T-helper 2 cell treated with Interferon-gamma antibody and Interleukin-4, amounts not matched to agents 5 μg/mL and 100 μg/mL, for 36 hours (primary cell): ENCODE measurements around the gene ELFN2.

Source experiments
- DNase-seq: peaks from one replicate; pipeline ENCODE4 v3.0.0; 2021; ENCODE audit warnings: low spot score
- H3K27ac Mint-ChIP-seq: one replicate; pipeline ENCODE4 v1.8.0; 2021; ENCODE audit warnings: mild to moderate bottlenecking, mixed read lengths
- H3K27me3 Mint-ChIP-seq: one replicate; pipeline ENCODE4 v1.8.0; 2021; ENCODE audit warnings: low read depth, mixed read lengths
- H3K36me3 Mint-ChIP-seq: one replicate; pipeline ENCODE4 v1.8.0; 2021; ENCODE audit warnings: low read depth, mixed read lengths
- H3K4me1 Mint-ChIP-seq: one replicate; pipeline ENCODE4 v1.8.0; 2021; ENCODE audit warnings: low read depth, mixed read lengths
- H3K4me3 Mint-ChIP-seq: one replicate; pipeline ENCODE4 v1.8.0; 2022; ENCODE audit warnings: mild to moderate bottlenecking, moderate library complexity, mixed read lengths
- H3K9me3 Mint-ChIP-seq: one replicate; pipeline ENCODE4 v1.8.0; 2021; ENCODE audit warnings: mixed read lengths

Gene ELFN2

DNA sequence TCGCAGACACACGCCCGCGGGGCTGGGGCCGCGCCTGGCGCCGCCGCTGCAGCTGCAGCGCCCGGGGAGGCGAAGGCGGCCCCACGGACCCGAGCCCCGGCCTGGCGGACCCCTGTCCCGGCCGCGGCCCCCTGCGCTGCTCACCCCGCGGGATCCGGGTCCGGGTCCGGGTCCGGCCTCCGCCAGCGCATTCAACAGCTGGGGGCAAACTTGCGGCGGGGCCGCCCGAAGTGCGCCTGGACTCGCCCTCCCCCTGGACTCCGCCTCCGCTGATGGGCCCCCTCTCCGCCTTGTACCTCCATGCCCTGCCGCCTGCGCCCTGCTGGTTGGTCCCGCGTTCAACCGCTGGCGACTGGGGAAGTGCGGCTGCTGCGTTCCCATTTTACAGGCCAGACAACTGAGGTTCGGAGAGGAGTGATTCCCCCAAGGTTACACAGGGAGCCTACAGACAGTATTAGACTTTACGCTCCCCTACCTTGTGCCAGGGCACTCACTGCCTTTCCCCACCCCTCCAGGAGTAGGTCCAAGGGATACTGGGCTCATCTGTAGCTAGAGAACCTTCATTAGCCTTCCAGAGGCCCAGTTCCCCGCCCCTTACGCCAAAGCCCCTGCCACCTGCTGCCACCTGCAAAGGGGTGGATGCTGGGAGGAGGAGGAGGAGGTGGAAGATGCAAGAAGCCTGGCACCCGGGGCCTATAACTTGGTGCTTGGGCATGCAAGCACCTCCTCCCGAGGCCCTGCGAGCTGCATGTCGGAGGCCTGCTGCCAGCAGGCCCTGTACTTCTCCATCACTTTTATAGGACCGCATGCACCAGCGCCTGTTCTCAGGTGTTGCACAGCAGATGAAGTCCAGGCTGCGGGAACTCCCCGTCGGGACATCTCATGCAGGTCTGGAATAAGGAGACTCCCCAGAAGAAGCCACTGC lies 694 bp upstream of the ELFN2 start:
- H3K4me3 Mint-ChIP-seq, result no peak overlapping the region
- peaks cover 61% of the 10 kb centered on the region for H3K27me3 Mint-ChIP-seq
- H3K36me3 Mint-ChIP-seq, result peaks cover 2% of the 10 kb centered on the region
- H3K4me1 Mint-ChIP-seq, result peaks cover 7% of the 10 kb centered on the region
- H3K27ac Mint-ChIP-seq, result no peak overlapping the region
- H3K9me3 Mint-ChIP-seq, result peaks cover 12% of the 10 kb centered on the region
- DNase-seq, result no peak

DNA sequence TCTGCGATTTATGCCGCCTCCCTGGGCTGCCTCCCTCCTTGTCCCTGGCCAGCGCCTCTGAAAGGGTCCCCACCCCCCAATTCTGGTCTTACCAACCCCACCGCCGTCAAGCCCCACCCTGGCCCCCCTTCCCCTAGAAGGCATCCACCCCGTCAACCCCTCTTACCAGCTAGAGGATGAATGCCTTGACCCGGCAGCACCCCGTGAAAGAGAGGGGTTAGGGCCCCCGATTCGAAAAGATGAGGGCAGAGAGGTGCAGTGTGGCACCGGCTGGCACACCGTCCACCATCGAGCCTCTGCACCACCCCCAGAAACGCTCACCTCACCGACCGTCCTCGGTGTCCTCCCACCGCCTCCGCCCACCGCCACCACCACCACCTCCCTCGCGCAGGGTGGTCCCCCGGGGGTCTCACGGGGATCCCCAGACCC lies 559 bp downstream of the ELFN2 start:
- Mint-ChIP-seq H3K9me3 (peaks cover under 1% of the 10 kb centered on the region), H3K4me3 (no peak overlapping the region), H3K27me3 (peaks cover 66% of the 10 kb centered on the region), H3K4me1 (peaks cover under 1% of the 10 kb centered on the region), H3K27ac (no peak overlapping the region), H3K36me3 (no peaks in the 10 kb centered on the region)
- DNase-seq, result no peak

DNA sequence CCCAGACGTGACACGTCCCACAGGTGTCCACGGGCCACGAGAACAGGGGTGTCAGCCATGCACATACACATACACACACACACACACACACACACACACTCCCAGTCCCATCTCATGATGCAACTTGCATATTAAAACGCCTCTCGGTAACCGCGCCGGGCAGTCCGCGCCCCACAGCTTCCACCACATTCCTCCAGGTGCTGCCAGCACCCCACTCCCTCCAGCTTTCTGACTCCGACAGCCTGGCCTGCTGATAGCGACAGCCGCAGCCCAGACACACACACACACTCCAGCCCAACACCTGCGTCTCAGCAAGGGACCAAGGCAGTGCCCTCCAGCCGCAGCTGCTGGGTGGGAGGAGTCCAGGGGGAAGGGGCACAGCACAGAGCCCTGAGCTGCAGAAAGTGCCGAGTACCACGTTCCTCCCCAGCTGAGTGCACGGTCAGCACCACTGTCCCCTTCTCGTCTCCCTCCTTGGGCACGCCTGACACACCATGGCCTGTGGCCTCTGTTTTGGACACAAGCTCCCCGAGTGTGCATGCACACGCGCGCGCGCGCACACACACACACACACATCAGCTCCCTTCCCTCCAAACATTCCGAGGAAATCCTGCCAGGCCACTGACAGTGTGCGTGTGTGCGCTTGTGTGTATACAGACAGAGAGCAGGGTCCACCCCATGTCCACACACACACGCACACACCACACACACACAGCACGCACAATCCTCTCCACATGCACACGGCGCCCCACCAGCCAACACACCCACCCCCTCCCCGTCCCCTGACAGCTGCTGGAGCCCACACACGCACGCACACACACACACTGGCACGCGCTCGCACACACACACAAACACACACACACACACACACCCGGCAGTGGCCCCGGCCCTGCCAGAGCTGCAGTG lies 1.2 kb downstream of the ELFN2 start:
- H3K27me3 Mint-ChIP-seq, result peaks cover 72% of the 10 kb centered on the region
- H3K4me1 Mint-ChIP-seq, result no peaks in the 10 kb centered on the region
- no peak overlapping the region for H3K4me3 Mint-ChIP-seq
- no peaks in the 10 kb centered on the region for H3K9me3 Mint-ChIP-seq
- no peaks in the 10 kb centered on the region for H3K36me3 Mint-ChIP-seq
- no peak for DNase-seq
- no peak overlapping the region for H3K27ac Mint-ChIP-seq

DNA sequence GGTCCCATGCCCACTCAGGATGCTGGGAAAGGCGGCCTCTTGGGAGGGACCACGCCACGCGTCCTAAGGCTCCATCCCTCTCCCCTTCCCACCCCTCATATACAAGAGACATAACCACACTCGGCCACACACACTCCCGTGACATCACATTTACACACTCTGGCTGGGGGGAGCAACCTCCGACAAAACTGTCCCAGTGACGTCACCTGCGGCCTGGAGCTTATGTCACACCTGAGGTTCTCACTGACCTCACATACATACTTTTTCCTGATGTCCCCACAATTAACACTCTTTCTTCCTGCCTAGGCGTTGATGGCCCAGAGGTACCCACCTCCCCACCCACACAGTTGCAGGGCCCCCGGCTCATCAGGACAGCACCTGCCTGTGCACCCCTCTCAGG lies 1.9 kb downstream of the ELFN2 start:
- Mint-ChIP-seq H3K27ac (no peak overlapping the region), H3K4me3 (no peak overlapping the region), H3K27me3 (peaks cover 73% of the 10 kb centered on the region), H3K9me3 (no peaks in the 10 kb centered on the region), H3K4me1 (peaks cover 2% of the 10 kb centered on the region), H3K36me3 (no peaks in the 10 kb centered on the region)
- no peak for DNase-seq

DNA sequence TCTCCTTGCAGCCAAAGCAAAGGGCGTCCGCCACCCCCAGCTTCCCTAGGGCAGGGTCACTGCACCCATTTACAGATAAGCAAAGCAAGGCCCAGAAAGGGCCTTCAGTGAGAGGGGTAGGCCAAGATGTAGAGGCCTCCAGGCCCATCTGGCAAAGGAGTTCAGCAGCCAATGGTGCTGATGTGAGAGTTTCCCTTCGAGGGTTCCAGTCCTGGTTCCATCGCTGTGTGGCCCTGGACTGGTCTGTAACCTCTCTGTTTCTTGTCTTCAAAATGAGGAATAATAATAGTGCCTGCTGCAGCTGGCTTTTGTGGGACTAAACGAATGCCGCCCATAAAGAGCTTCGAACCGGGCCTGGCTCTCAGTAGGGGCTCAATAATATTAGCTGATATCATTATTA lies 4.0 kb downstream of the ELFN2 start:
- no peak overlapping the region for H3K27ac Mint-ChIP-seq
- no peaks in the 10 kb centered on the region for H3K36me3 Mint-ChIP-seq
- peaks cover 72% of the 10 kb centered on the region for H3K27me3 Mint-ChIP-seq
- H3K4me1 Mint-ChIP-seq, result peaks cover 9% of the 10 kb centered on the region
- no peak for DNase-seq
- no peak overlapping the region for H3K4me3 Mint-ChIP-seq
- no peaks in the 10 kb centered on the region for H3K9me3 Mint-ChIP-seq

DNA sequence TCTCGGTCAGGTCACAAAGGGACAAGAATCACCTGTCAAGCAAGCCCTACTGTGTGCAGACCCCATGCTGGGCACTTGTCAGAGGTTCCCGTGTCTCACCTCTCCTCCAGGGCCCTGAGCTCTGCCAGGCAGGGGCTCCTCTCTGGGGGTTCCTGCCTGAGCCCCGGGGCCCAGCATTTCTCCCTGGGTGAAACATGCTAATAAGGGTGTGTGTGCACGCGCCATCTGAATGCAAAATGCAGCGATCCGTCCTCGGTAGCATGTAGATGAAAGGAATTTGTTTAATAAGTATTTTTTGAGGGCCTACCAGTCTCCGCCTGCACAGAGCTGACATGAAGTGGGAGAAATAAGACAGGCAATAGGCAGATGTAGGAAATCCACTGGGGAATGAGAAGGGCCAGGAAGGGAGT lies 5.8 kb downstream of the ELFN2 start:
- Mint-ChIP-seq H3K27ac (no peak overlapping the region), H3K4me1 (peaks cover 17% of the 10 kb centered on the region), H3K9me3 (no peaks in the 10 kb centered on the region), H3K36me3 (no peaks in the 10 kb centered on the region), H3K4me3 (no peak overlapping the region), H3K27me3 (peaks cover 75% of the 10 kb centered on the region)
- DNase-seq, result no peak

DNA sequence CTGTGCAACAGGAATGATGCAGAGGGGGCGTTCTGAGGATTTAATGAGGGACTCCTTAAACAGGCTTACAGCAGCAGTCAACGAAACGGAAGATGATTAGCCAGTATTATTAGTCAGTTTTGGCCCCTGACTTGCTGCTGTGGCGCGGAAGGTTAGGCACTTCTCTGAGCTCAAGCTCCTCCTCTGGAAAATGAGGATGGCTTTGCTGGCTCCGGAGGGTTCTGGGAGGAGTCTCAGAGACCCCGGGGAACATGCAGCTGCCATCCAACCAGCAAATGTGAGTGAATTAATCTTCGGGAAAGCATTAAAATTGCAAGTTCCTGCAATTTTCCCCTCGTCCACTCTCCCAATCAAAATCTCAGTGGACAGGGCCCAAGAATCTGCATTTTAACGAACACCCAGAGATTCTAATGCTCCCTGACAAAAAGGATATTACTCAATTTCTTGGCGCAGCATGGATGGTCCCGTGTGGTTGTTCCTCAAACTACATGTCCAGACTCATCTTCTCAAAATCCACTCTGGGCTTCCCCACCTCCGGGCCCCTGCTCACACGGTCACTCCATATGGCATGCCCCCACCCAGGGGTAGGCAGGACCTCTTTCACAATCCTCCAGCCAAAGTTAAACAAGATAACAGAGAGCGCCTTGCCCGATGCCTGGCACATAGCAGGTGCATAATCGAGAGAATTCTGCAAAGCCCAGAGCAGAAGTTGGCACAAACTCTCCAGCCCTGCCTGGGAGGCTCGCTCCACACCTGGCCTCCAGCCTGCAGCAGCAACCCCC lies 6.4 kb downstream of the ELFN2 start:
- Mint-ChIP-seq H3K4me3 (peak overlapping the region; percentile 83), H3K36me3 (no peaks in the 10 kb centered on the region), H3K27me3 (peaks cover 74% of the 10 kb centered on the region), H3K9me3 (no peaks in the 10 kb centered on the region), H3K4me1 (peaks cover 23% of the 10 kb centered on the region), H3K27ac (no peak overlapping the region)
- DNase-seq, result no peak

DNA sequence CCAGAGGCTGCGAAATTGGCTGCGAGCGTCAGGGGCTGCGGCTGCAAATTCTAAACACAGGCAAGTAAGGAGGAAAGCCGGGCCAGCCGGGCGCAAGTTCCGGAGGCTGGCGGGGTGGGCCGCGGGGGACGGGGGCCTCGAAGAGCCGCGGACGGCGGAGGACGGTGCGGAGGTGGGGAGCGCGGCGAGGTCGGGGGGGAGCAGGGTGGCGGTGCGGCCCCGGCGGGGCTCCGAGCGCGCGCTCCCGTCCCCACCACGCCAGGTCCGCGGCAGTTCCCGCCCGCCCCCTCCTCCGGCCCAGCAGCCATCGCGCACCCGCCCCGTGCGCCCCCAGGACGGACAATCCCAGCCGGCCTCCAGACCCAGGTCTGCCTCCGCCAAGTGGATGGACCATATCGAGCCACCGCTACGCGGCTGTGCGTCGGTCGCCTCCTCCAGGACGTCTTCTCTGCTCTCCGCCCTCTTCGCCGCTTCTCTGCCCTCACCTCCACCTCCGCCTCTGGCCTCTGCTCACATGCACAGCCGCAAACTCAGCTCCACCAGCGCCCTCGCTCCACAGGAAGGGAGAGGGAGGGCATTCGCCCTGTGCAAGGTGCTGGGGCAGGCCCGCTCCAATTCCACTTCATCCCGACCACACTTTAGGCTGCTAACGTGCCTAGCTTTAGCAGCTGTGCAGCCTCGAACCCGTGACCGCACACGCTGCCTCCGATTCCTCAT lies 7.2 kb downstream of the ELFN2 start:
- Mint-ChIP-seq H3K4me3 (peak overlapping the region; percentile 83), H3K27me3 (peaks cover 70% of the 10 kb centered on the region), H3K4me1 (peaks cover 23% of the 10 kb centered on the region), H3K36me3 (no peaks in the 10 kb centered on the region), H3K9me3 (no peaks in the 10 kb centered on the region), H3K27ac (no peak overlapping the region)
- peak; percentile 23 for DNase-seq

DNA sequence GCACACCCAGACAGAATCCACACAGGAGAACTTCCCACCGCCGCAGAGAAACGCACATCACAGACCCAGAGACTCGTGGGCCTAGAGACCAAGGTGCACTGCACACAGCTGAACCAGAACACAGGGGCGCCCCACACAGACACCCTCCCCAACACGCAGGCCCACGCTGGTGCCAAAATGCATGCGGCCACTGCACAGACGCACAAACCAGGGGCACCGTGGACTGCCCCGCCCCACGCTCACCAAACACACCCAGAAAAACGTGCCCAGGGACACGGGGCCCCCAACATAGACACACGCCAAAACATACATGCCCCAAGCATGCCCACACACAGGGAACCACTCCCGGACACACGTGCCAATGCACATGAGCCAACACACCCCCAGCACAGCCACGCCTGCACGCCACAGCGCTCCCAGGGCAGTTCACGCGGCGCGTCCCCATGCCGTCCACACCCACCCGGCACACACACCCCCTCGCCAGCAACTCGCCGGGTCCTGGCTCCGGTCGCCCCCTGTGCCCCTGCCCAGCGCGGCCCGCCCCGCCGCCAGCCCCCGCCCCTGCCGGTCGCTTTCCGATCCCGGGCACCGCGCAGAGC lies 7.8 kb downstream of the ELFN2 start:
- Mint-ChIP-seq H3K27ac (no peak overlapping the region), H3K36me3 (no peaks in the 10 kb centered on the region), H3K9me3 (no peaks in the 10 kb centered on the region), H3K27me3 (peaks cover 70% of the 10 kb centered on the region), H3K4me1 (peaks cover 23% of the 10 kb centered on the region), H3K4me3 (peak overlapping the region; percentile 47)
- no peak for DNase-seq

DNA sequence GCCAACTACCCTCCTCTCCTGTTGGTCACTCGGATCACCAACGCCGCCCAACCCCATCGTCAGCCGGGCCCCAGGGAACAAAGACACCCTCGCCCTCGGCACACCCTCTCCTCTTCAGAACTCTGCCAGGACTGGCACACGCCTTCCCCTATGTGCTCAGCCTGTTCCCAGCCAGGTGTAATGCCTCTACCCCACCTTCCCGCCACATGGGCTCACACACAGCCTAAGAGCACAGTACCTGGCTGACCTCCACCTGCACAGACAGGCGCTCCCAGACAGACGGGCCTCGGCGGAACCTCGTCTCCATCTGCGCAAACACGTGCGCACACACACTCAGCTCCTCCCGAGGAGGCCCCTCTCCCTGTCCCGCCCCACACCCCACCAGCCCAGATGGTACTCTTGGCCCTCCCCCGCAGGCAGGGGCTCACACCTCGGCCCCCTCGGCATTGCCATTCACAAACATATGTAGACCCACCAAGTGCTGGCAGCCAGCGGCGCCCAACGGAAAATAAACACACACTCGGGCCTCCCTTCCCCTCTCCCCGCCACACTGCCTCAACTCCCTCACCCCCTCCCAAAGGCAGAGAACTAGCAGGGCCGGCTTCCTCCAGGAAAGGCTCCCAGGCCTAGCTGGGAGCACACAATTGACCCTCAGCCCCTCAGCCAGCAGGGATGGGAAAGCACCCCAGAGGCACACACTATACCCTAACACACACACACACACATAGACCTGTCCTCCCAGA lies 8.5 kb downstream of the ELFN2 start:
- no peak overlapping the region for H3K27ac Mint-ChIP-seq
- no peak for DNase-seq
- H3K9me3 Mint-ChIP-seq, result no peaks in the 10 kb centered on the region
- H3K27me3 Mint-ChIP-seq, result peaks cover 65% of the 10 kb centered on the region
- H3K4me3 Mint-ChIP-seq, result peak overlapping the region; percentile 47
- H3K36me3 Mint-ChIP-seq, result no peaks in the 10 kb centered on the region
- H3K4me1 Mint-ChIP-seq, result peaks cover 23% of the 10 kb centered on the region

DNA sequence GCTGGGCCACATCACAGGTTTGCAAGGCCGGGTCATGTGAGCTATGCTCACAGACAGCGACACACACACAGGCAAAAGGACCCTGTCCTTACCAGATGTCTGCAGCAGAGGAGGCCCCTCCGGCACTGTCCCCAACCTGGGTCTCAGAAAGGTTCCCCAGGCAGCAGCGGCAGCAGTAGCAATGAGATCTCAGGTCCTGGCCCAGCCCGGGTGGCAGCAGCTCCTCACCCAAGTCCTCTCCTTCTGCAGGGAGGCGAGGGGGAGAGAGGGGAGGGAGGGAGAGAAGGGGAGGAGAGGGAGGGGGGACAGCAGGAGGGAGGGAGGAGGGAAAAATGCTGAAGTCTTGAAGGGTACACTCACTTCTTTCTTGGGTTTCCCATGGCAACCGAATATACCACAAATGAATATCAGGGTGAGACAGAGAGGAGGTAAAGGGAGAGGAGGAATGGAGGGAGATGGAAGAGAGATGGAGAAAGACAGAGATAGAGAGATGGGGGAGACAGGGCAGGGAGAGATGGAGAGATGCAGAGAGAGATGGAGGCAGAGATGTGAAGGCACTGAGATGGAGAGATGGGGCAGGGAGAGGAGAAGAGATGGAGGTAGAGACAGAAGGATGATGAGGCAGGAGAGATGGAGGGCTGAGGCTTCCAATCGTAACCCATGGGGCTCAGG lies 9.5 kb downstream of the ELFN2 start:
- Mint-ChIP-seq H3K27ac (no peak overlapping the region), H3K9me3 (no peaks in the 10 kb centered on the region), H3K4me1 (peaks cover 27% of the 10 kb centered on the region), H3K27me3 (peaks cover 65% of the 10 kb centered on the region), H3K4me3 (no peak overlapping the region), H3K36me3 (no peaks in the 10 kb centered on the region)
- no peak for DNase-seq

DNA sequence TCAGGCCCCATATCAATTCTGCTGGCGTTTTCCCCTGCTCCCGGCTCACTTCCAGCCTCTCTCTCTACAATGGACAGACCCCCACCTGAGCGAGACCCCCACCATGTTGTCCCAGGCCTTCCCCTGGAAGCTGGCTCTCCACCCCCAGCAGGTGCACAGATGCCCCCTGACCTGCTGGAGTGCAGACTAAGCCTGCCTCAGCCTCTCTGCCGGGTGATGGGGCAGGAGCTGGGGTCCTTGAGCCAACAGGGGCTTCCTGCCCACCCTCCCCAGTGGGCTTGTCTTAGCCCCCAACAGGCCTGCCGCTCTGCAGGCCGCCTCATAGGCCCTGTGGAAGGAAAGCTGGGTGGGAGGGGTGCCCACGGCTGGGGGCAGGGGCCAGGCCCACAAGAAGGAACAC lies 10.0 kb downstream of the ELFN2 start:
- peaks cover 64% of the 10 kb centered on the region for H3K27me3 Mint-ChIP-seq
- no peak for DNase-seq
- peak overlapping the region; percentile 43 for H3K27ac Mint-ChIP-seq
- no peaks in the 10 kb centered on the region for H3K9me3 Mint-ChIP-seq
- H3K4me3 Mint-ChIP-seq, result no peak overlapping the region
- no peaks in the 10 kb centered on the region for H3K36me3 Mint-ChIP-seq
- H3K4me1 Mint-ChIP-seq, result peaks cover 29% of the 10 kb centered on the region
